HEK293T (cell line): Measurements from ENCODE around the gene EIF4G1.
"Not testable (repeated sequence)": the region's sequence is repeated elsewhere in the genome, so short reads cannot be mapped to it uniquely, and the experiment has no call there.

ENCODE experiments used
- CTCF ChIA-PET: fragments of 350-600 bp; formaldehyde crosslinking; extraction: SDS; loops from one replicate; lab custom pipeline; 2021; ENCODE audit warnings: antibody characterized with exemption, inconsistent platforms; lab: Yijun Ruan, JAX
- POLR2A ChIA-PET: fragments of 350-600 bp; formaldehyde crosslinking; extraction: SDS; loops from one replicate; lab custom pipeline; 2020; ENCODE audit warnings: antibody characterized with exemption, inconsistent platforms; lab: Yijun Ruan, JAX
- DNase-seq: peaks from one replicate; pipeline ENCODE4 v3.0.0; 2012; ENCODE audit warnings: mixed read lengths; ENCODE audit errors: extremely low spot score
- ARNT ChIP-seq: fragments of 450-650 bp; IDR thresholded peaks from 2 replicates; pipeline ENCODE4 v1.6.1; 2017; ENCODE audit warnings: mild to moderate bottlenecking
- BHLHE40 ChIP-seq: fragments of 450-650 bp; IDR thresholded peaks from 2 replicates; pipeline ENCODE4 v1.6.1; 2016; ENCODE audit warnings: mild to moderate bottlenecking, moderate library complexity, borderline replicate concordance
- CTBP1 ChIP-seq: fragments of 450-650 bp; IDR thresholded peaks from 2 replicates; pipeline ENCODE4 v1.6.1; 2016; ENCODE audit warnings: borderline replicate concordance
- ELF4 ChIP-seq: fragments of 450-650 bp; IDR thresholded peaks from 2 replicates; pipeline ENCODE4 v1.6.1; 2017; ENCODE audit warnings: antibody characterized with exemption
- FOXA1 ChIP-seq: fragments of 450-650 bp; IDR thresholded peaks from 2 replicates; pipeline ENCODE4 v1.6.1; 2016; ENCODE audit warnings: mild to moderate bottlenecking
- FOXK2 ChIP-seq: fragments of 450-650 bp; IDR thresholded peaks from 2 replicates; pipeline ENCODE4 v1.6.1; 2016; ENCODE audit warnings: mild to moderate bottlenecking
- FOXM1 ChIP-seq: fragments of 450-650 bp; IDR thresholded peaks from 2 replicates; pipeline ENCODE4 v1.6.1; 2017; ENCODE audit warnings: mild to moderate bottlenecking, borderline replicate concordance
- HDGF ChIP-seq: fragments of 450-650 bp; IDR thresholded peaks from 2 replicates; pipeline ENCODE4 v1.6.1; 2017; ENCODE audit warnings: antibody characterized with exemption, borderline replicate concordance
- L3MBTL2 ChIP-seq: fragments of 450-650 bp; conservative IDR thresholded peaks from 2 replicates; pipeline ENCODE4 v1.6.1; 2016; ENCODE audit warnings: mild to moderate bottlenecking
- LEF1 ChIP-seq: fragments of 450-650 bp; IDR thresholded peaks from 2 replicates; pipeline ENCODE4 v1.6.1; 2017; ENCODE audit warnings: mild to moderate bottlenecking, borderline replicate concordance
- NFRKB ChIP-seq: fragments of 450-650 bp; IDR thresholded peaks from 2 replicates; pipeline ENCODE4 v1.6.1; 2016; ENCODE audit warnings: mild to moderate bottlenecking, moderate library complexity
- PKNOX1 ChIP-seq: fragments of 450-650 bp; IDR thresholded peaks from 2 replicates; pipeline ENCODE4 v1.6.1; 2016
- SP1 ChIP-seq: fragments of 450-650 bp; IDR thresholded peaks from 2 replicates; pipeline ENCODE4 v1.6.1; 2017
- SUZ12 ChIP-seq: fragments of 450-650 bp; IDR thresholded peaks from 2 replicates; pipeline ENCODE4 v1.6.1; 2016; ENCODE audit warnings: mild to moderate bottlenecking
- TARDBP ChIP-seq: fragments of 450-650 bp; IDR thresholded peaks from 2 replicates; pipeline ENCODE4 v1.6.1; 2016
- ZNF384 ChIP-seq: fragments of 450-650 bp; IDR thresholded peaks from 2 replicates; pipeline ENCODE4 v1.6.1; 2016

Gene EIF4G1

GRCh38 chr3:184336547-184337398 lies 22.4 kb downstream of the EIF4G1 start:
- POLR2A ChIA-PET = interaction anchor here (1.7 kb wide), 1 partner anchor 26 kb away, joined by 9 read pairs; the partner anchor contains the start of genes CLCN2 and POLR2H
- CTCF ChIA-PET = interaction anchor here (1.1 kb wide), 1 partner anchor 12 kb away, joined by 7 read pairs; no protein-coding TSS in a partner anchor
- TF ChIP-seq LEF1 (no peak), SP1 (no peak), FOXA1 (no peak), ZNF384 (no peak), CTBP1 (no peak), ARNT (no peak), L3MBTL2 (no peak), NFRKB (no peak), ELF4 (no peak), TARDBP (no peak), BHLHE40 (no peak), HDGF (no peak), PKNOX1 (no peak), SUZ12 (no peak), FOXK2 (no peak), FOXM1 (no peak)
- DNase-seq = peak; percentile 22

DNA sequence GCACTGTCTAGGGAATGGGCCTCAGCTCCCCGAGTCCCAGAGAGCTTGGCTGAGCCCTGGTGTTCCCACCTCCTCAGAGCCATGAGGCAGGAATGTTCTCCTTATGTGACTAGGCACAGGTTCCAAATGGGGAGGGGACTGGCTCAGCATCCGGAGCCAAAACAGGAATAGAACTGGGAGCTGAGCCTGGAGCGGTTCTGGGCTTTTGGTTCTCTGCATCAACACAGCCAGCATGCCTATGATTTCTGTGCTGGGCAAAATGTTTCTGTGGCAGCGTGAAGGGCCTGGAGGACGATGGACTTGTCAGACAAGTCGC lies 23.0 kb downstream of the EIF4G1 start, which contains the start of gene FAM131A:
FAM131A (plus strand) TSS at position 202 of the 316 bp plus-strand sequence; CDS start at position 233, 31 bp downstream.
- TF ChIP-seq FOXA1 (no peak), ELF4 (no peak), ZNF384 (no peak), TARDBP (no peak), NFRKB (no peak), L3MBTL2 (no peak), ARNT (no peak), SP1 (no peak), BHLHE40 (no peak), FOXK2 (no peak)
- ChIA-PET POLR2A (interaction anchor here (1.7 kb wide), 1 partner anchor 25 kb away, joined by 9 read pairs; the partner anchor contains the start of genes CLCN2 and POLR2H), CTCF (interaction anchor here (1.1 kb wide), 1 partner anchor 11 kb away, joined by 7 read pairs; no protein-coding TSS in a partner anchor)
- no peak for DNase-seq

DNA sequence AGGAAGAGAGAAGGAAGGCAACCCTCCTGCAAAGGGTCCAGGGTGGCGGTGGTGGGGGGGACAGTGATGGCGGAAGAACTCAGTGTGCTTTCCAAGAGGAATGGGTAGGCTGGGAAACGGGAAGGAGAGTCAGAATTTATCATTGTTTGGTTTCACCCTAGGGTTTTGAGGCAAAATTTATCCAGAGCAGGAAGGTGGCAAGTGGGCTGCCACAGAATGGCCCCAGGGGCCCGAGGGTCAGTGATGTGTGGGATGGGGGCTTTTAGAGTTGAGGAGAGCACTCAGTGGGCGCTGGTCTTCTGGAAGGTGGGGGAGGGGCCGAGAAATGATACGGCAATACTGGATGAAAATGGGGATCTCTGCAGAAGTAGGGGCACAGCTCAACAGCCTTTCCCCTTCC lies 23.6 kb downstream of the EIF4G1 start:
- ChIA-PET CTCF (no interaction called here), POLR2A (interaction anchor here (1.7 kb wide), 1 partner anchor 25 kb away, joined by 9 read pairs; the partner anchor contains the start of genes CLCN2 and POLR2H)
- TF ChIP-seq FOXK2 = no peak
- no peak for TF ChIP-seq FOXA1
- TF ChIP-seq SP1 = no peak
- TF ChIP-seq L3MBTL2 = no peak
- TF ChIP-seq BHLHE40 = no peak
- TF ChIP-seq FOXM1 = no peak
- no peak for TF ChIP-seq HDGF
- no peak for TF ChIP-seq PKNOX1
- no peak for TF ChIP-seq TARDBP
- no peak for TF ChIP-seq LEF1
- no peak for DNase-seq

GRCh38 chr3:184338511-184338945 lies 24.1 kb downstream of the EIF4G1 start:
- POLR2A ChIA-PET = no interaction called here
- CTCF ChIA-PET = no interaction called here
- TF ChIP-seq FOXK2 = no peak
- no peak for TF ChIP-seq CTBP1
- TF ChIP-seq NFRKB = no peak
- TF ChIP-seq FOXM1 = no peak
- TF ChIP-seq ELF4 = no peak
- no peak for TF ChIP-seq ZNF384
- no peak for TF ChIP-seq TARDBP
- no peak for TF ChIP-seq L3MBTL2
- no peak for TF ChIP-seq BHLHE40
- no peak for TF ChIP-seq HDGF
- no peak for TF ChIP-seq SUZ12
- no peak for TF ChIP-seq PKNOX1
- TF ChIP-seq LEF1 = no peak
- no peak for TF ChIP-seq FOXA1
- no peak for TF ChIP-seq SP1
- no peak for TF ChIP-seq ARNT
- DNase-seq = no peak

- DNase-seq = no peak
- ChIA-PET POLR2A (interaction anchor here (0.7 kb wide), 1 partner anchor 36 kb away, joined by 3 read pairs; no protein-coding TSS in a partner anchor), CTCF (interaction anchor here (0.6 kb wide), 1 partner anchor 204 kb away, joined by 8 read pairs; no protein-coding TSS in a partner anchor)
- TF ChIP-seq FOXA1 = no peak
- no peak for TF ChIP-seq ZNF384
- no peak for TF ChIP-seq HDGF
- TF ChIP-seq BHLHE40 = no peak
- TF ChIP-seq ELF4 = no peak
- no peak for TF ChIP-seq SP1
- TF ChIP-seq PKNOX1 = no peak
- TF ChIP-seq ARNT = no peak
- TF ChIP-seq FOXM1 = no peak
- no peak for TF ChIP-seq LEF1
- no peak for TF ChIP-seq SUZ12
- no peak for TF ChIP-seq L3MBTL2
- TF ChIP-seq CTBP1 = no peak
- TF ChIP-seq FOXK2 = no peak
- no peak for TF ChIP-seq TARDBP
- no peak for TF ChIP-seq NFRKB
Measured at GRCh38 chr3:184339001-184339400, 24.6 kb downstream of the EIF4G1 start.

GRCh38 chr3:184339451-184340135 lies 25.2 kb downstream of the EIF4G1 start:
- POLR2A ChIA-PET = interaction anchor here (0.7 kb wide), 1 partner anchor 37 kb away, joined by 3 read pairs; no protein-coding TSS in a partner anchor
- DNase-seq = not testable (repeated sequence)
- CTCF ChIA-PET = interaction anchor here (0.6 kb wide), 1 partner anchor 203 kb away, joined by 8 read pairs; no protein-coding TSS in a partner anchor
